IPS DF 4.7 (cell line): ENCODE measurements around the gene ATXN3.
"Not testable (repeated sequence)": the region's sequence is repeated elsewhere in the genome, so short reads cannot be mapped to it uniquely, and the experiment has no call there.

Source experiments
- DNase-seq: peaks from one replicate; pipeline ENCODE4 v3.0.0-alpha.2; 2013; ENCODE audit warnings: low spot score; ENCODE audit errors: extremely low read depth

ATXN3 gene

DNA sequence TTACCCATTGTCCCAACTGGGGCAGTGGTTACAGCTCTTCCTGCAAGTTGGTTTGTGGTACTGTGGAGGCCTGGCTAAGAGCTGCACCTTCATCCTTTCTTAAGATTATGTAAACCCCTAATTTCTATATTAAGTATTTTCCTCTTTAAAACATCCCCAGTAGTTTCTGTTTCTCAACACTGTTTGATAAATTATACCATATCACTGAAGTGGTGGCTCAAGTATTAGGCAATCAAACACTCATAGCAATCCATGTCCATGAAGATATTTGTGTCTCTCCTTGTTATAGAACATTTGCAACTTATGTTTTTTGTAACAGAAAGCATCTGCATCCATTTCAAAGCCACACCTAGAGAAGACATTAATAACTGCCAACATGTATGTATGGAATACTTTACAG lies 31.8 kb downstream of the ATXN3 start:
- DNase-seq, result no peak

DNA sequence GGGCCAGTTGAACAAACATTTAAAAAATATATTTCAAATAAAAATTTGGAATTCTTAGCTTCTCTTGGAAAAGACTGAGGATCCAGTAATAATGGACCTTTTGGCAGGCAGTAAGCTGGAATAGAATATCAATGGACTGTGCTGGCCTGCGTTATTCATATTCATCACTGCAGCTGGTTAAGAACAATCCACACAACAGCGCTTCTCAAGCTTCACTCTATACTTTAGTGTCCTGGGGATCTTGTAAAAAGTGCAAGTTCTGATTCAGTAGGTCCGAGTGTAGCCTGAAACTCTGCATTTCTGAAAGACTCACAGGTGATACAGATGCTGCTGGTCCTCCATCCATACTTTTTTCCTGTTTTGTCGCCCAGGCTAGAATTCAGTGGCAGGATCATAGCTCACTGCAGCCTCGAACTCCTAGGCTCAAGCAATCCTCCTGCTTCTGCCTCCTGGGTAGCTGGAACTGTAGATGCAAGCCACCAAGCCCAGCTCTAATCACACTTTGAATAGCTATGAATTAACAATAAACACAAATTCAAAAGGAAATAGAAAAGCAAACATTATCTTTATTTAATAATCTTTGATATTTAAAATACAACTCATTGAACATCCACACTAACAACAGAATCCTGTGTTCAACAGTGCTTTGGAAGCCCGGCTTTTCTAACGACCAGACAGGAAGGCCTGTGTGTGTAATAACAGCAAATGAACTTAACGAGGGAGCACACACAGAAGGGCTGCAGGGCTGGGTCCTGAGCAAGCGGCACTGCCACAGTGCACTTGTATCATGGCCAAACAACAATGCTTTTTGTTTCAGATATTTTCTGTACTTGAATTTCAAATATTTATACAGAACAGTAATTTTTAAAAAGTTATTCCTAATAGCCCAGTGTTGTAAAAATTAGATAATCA lies 48.1 kb downstream of the ATXN3 start:
- DNase-seq, result no peak

DNA sequence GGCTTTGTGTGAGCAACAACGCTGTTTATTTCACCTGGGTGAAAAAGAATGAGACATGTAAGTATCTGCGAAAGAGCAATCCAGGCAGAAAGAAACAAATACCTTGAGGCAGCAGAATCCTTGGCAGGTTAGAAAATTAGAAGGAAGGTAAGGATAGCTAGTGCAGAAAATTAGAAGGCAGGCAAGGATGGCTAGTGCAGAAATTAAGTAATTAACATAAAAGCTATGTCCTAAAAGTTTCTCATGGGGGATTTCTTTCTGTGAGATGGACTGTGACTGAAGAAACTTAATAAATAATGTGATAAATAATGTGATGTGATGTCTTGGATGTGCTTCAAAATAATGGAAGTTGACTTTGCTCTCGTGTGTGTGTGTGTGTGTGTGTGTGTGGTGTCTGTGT lies 56.6 kb downstream of the ATXN3 start:
- DNase-seq, result no peak

DNA sequence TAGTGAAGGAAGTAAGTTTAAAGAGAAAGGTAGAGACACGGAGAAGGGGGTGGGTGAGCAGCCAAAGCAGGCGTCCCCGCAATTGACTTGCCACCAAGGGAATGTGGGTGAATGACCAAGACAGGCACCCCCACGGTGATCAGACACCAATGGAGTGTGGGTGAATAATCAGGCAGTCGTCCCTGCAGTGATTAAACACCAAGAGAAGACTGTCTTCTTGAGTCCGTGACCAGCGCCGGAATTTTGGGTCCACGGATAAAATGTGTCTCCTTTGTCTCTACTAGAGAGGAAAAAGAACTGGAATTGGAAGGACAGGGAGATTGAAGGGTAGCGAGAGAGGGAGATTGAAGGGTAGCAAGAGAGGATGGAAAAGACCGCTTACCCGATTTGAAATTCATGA lies 57.2 kb downstream of the ATXN3 start:
- DNase-seq, result not testable (repeated sequence)

DNA sequence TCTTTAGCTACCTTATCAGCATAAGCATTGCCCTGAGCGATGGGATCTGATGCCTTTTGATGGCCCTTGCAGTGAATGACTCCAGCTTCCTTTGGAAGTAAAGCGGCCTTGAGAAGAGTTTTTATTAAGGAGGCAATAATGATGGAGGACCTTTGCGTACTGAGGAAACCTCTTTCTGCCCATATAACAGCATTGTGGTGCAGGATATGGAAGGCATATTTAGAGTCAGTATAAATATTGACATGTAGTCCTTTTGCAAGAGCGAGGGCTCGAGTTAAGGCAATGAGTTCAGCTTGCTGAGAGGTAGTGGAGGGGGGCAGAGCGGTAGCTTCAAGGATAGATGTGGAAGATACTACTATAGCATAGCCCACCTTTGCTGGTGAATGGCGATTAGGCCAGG lies 60.5 kb downstream of the ATXN3 start:
- DNase-seq, result not testable (repeated sequence)

DNA sequence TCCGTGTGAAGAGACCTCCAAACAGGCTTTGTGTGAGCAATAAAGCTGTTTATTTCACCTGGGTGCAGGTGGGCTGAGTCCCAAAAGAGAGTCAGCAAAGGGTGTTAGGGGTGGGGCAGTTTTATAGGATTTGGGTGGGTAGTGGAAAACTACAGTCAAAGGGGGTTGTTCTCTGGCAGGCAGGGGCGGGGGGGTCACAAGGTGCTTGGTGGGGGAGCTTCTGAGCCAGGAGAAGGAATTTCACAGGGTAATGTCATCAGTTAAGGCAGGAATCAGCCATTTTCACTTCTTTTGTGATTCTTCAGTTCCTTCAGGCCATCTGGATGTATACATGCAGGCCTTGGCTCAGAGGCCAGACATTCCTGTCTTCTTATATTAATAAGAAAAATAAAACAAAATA lies 64.6 kb downstream of the ATXN3 start:
- DNase-seq, result not testable (repeated sequence)

DNA sequence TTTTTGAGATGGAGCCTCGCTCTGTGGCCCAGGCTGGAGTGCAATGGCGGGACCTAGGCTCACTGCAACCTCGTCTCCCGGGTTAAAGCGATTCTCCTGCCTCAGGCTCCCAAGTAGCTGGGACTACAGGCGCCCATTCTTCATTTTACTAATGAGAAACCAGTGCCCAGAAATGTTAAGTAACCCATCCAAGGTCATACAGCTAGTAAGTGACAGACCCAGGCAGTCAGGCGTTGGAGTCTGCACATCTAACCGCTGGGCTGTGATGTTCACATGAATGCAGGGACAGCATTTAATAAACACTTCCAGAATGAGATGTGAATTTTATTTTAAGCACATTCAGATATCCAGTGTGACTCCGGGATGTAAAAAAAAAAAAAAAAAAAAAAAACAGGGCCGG lies 65.2 kb downstream of the ATXN3 start:
- DNase-seq, result no peak

DNA sequence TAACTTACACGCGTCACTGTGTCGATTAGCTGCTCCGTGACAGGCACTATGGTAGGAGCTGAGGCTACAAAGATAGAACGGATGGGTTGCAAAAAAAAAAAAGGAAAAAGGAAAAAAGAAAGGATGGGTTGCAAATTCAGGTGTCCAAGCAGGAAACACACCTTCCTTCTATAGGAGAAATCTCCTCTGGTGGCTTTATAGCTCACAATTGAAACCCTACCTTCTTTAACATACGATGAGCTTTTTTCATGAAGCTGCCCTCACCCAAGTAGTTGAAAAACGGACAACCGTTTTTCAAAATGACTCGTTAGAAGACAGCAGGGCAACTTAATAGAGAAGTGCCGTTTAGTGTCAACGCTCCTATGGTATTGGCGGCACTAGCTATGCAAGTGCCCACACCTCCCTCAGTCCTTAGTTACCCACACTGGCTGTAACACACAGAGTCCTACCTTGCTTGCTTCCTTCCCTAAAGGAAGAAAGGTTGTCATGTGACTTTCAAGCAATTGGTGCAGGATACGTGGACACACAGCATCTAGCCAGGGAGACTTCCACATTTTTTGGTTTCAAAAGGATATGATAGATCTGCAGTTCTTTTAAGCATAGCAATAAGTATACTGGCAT lies 65.8 kb downstream of the ATXN3 start:
- DNase-seq, result no peak

DNA sequence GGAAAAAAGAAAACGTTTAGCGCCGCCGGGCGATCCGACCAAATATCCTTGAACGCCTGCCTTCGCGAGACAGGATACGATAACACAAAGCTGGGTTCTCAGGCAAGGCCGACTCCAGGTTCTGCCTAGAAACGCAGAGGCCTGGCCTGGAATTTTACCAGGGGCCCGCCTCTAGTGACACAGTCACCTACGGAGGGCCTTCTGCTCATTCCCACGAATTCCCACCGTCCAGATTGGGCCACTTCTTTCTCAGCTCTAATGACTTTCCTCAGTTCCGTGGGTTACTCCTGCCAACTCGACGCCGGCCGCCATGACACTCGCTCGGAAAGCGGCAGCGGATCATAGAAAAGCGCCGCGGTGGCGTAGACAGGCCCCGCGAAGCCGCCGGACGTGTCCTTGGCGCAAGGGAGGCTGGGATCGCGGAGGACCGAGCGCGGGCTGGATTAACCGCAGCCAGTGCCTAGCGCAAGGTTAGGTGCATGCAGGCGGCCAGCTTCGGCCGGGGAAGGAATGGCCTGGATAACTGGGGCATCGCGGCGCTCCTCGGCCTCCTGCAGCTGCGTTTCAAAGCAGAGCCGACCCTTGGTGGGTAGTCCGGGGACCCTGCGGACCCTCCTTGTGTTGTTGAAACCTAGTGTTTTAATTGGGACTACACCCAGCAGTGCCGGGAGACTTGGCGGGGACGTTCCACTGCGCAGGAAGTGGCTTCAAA lies 66.5 kb downstream of the ATXN3 start, which contains the start of gene TRIP11:
Gene TRIP11, minus strand, starts transcription at position 341 of the 712 bp plus-strand sequence. CDS start 374 bp downstream, outside the sequence.
- peak; percentile 71 for DNase-seq

DNA sequence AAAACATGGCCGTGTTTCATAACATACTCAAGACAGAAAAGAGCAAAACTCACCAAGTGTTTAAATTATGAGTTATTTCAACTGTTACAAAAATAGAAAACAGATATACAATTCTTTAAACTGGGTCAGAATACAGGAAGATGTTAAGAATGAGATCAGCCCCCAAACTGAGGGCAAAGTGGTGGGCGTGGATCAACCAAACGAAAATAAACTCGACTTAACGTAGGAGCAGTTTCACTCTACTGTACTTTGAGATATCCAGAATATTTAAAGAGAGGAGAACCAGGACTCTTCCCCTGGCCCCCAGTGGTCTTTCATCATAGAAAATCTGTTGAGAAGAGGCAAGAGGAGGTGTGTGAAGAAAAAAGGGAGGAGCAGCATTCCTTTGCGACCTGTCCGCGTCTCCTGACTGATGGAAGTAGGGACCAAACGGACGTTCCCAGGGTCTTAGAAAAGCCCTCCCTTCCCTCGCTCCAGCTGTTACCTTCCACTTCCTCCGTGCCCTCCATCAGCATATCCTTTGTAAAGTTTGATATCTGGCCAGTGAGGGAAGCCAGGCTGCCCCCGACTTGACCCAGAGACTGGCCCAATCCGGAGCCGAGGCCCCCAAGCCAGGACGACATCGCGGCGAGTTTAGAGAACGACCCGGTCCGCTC lies 67.2 kb downstream of the ATXN3 start:
- peak; percentile 78 for DNase-seq

DNA sequence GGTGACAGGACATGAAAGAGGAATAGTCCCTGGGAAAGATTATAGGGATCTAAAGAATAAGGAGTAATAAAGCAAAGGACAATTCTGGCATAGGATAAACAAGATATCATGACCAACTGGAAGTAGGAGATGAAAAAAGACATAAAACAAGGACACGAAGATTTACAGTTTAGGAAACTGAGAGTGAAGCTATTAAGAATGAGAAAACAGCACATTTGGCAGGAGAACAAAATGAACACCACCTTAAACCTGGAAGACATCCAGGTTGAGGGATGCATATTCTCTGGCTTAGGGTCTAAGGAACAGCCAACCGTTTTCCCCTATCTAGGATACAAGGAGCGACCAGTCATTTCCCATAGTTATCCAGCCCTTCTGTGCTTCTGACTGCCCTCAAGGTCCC lies 68.4 kb downstream of the ATXN3 start:
- DNase-seq, result no peak

DNA sequence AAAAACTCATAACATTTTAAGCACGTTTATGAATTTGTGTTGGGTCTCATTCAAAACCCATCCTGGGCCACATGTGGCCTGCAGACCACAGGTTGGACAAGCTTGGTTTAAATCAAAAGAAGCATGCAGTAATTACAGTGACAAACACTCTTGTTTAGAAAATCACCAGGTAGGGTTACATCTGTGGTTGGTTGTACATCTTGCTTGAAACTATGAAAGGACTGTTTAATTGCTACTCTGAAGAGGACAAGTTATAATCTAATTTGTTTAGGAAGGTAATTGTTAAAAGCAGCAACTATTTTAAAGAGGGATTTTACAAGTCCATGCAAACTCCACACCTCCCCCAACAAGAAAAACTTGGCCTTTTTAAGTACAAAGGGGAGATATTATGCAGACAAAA lies 70.5 kb downstream of the ATXN3 start:
- DNase-seq, result no peak

DNA sequence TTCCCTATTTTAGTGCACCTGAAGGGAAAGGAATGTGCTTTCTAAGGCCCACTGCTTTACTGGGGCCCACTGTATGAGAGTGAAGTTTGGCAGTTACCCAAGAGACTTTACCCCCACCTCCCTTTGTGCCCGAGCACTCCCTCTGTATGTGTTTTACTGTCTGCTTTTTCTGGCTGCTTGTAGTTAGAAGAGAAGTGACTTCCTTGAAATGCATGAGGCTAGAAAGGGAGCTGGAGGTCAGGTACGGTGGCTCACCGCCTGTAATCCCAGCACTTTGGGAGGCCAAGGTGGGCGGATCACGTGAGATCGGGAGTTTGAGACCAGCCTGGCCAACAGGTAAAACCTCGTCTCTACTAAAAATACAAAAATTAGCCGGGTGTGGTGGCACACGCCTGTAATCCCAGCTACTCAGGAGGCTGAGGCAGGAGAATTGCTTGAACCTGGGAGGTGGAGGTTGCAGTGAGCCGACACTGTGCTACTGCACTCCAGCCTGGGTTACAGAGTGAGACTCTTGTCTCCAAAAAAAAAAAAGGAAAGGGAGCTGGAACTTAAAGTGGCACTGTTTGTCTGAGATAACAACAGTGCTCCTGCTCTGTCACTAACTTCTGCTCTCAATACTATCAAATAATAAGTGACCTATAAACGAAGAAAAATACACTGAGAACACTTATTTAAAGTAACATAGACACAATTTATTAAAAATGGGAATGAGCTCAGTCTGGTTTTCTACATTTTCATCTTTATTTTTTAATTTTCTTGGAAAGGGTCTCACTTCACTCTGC lies 72.3 kb downstream of the ATXN3 start:
- DNase-seq, result no peak

DNA sequence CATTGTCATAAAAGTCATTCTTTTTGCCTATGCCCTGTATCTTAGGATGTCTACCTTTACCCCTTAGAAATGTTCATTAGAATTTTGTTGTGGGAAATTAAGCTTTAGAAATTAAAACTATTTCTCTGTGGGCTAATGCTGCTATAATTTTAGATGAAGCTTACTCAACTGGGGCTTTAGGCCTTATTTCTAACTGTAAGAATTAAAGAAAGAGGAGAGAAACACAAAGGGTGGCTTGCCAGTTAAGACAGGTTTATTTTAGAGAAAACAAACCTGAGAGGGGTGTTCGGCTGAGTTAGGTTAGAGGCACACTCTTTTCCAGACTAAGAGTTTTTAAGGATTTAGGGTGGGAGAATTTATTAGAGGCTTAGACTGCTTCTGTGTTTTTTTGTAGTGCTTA lies 72.9 kb downstream of the ATXN3 start:
- no peak for DNase-seq

DNA sequence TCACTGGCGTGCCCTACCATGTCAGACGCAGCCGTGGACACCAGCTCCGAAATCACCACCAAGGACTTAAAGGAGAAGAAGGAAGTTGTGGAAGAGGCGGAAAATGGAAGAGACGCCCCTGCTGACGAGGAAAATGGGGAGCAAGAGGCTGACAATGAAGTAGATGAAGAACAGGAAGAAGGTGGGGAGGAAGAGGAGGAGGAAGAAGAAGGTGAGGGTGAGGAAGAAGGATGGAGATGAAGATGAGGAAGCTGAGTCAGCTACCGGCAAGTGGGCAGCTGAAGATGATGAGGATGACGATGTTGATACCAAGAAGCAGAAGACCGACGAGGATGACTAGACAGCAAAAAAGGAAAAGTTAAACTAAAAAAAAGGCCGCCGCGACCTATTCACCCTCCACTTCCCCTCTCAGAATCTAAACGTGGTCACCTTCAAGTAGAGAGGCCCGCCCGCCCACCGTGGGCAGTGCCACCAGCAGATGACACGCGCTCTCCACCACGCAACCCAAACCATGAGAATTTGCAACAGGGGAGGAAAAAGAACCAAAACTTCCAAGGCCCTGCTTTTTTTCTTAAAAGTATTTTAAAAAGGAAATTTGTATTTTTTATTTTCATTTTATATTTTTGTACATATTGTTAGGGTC lies 79.7 kb downstream of the ATXN3 start:
- no peak for DNase-seq

DNA sequence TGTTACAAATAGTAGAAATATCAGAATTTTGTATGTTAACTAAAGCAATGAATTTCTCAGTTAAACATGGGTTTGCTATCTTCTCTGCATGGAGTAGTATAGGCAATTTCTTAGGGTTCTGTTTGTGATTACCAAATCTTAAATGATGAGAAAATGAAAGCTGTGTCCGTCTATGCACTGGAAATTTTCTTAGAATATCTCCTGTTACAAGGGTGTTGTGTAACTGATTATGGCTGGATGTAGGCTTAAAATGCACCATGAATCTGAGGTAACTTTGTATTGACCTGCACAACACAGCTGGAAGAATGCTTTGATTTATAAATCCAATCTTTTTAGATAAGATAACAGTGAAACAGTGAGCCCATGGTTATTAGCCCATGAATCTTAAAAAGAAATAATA lies 84.3 kb downstream of the ATXN3 start:
- no peak for DNase-seq

DNA sequence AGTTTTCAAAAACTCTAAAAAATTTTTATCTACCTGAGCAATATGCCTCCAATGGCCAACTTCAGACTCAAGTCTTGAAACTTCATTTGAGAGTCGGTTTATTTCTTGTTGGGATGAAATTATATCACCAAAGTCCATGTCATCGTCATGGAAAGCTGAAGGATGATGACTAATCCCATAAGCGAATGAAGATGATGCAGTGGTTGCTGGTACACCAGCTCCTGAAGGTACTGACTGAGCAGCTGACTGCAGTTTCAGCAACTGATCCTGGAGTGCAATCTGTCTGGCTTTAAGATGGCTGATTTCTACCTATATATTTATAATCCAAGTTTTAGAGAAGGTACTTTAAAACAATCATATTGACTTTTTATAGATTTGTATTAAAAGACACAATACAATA lies 84.9 kb downstream of the ATXN3 start:
- DNase-seq, result no peak

DNA sequence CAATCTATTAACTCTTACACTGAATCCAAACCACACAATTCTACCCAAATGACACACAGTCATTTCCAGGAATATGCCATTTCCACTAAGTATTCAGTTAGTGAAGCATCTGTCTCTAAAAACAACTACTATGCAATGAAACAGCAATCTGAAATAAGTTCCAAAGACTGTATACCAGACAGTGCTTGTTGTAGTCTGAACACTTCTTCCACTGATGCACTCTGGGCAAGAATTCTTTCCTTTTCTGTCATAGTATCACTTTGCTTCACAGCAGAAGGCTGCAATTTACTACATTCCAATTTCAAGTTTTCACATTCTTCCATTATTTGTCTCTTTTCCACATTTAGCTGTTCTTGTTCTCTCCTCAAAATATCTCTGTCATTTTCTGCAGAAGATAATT lies 92.3 kb downstream of the ATXN3 start:
- DNase-seq, result no peak

DNA sequence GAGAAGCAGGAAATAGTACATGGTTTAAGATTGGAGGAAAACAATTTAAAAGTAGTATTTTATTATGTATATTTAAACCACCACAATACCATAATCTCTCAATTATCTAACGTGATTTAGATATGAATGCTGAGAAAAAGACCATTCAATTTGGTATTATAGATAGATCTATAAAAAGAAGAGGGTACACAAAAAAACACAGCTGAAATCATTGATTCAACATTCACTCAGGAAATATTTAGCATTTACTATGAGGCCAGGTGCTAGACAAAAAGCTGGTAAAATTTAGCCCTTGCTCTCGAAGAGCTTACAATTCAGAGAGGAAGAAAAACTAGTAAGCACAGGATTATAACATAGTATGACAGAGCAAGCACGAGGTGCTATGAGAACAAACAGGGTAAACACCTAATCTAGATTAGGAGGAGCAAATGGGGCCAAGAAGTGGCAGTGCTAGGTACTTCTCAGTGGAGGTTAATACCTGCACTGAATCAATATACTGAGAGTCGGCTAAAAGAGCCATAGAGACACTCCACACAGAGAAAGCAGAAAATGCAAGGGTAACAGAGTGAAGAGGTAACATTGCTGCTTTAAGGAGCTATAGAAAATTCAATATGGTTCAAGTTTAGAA lies 94.1 kb downstream of the ATXN3 start:
- no peak for DNase-seq

DNA sequence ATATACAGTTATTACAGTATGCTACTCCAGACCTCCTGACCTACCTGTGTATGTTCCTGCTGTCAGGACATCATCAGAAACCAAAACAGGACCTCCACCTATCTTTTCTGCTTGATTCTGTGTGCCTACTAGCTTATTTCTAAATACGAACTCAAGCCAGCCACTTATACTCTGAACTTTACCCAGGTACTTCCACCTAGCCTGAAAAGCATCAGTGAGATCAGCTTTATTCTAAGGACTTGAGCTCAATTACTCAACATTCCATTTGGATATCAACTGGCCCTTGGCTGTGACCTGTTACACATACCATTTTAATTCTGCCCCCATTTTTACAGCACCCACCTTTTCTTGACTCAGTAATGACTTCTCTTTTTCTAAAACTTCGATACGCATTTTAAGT lies 95.7 kb downstream of the ATXN3 start:
- no peak for DNase-seq
